ENCODE measurements around the gene DNAH11.

- no peak for TF ChIP-seq CTCF (conservative IDR thresholded peaks at IDR 0.05 in 1 of 2, IDR thresholded peaks at IDR 0.05 in 1 of 2; ENCODE audit: extremely low read depth in 1 of 2, insufficient read depth in 1 of 2, low read depth in 1 of 2, low read length in 2 of 2)
- TF ChIP-seq EZH2 (IDR thresholded peaks at IDR 0.05; ENCODE audit: borderline replicate concordance, low read length): no peak
Observed at GRCh38 chr7:21947056-21947455, 404.2 kb downstream of the DNAH11 start.
